Measurements from ENCODE around the gene VKORC1.

The VKORC1 gene

DNA sequence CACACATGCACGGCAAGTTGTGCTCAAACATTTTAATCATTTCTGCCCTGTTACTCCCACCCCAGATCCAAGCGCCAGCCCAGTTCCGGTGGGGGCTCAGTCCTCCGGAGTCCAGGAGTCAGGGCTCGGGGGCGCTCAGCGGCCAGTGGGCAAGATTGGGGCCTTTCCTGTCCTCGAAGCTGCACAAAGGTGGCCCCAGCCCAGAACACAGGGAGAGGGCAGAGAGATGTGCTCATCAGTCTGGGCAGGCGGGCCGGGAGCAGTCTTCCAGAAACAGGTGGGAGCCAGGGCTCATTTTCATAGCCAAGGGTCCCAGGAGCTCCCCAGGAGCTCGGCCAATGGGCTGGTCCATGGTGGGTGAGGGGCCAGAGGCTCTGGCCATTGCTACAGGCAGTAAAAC is 36.8 kb upstream of the VKORC1 start:
- DNase-seq, result no peak
- intact Hi-C loops (cut with DNase I), result no loop called here

DNA sequence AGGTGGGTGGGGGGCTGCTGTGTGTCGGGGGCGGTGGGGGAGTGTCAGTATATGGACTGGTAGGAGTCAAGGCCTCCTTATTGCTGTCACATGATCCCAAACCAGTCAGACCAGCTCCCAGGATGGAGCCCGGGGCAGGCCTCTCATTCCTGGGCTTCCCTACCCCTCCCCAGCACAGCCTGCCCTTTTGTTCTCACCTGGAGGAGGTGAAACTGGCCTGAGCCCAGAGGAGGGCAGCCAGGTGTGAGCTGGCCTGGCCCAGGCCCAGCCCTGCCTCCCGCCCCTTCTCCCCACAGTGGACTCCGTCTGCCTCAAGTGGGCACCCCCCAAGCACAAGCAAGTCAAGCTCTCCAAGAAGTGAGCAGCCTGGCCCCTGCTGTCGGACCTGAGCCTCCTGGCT is 36.3 kb upstream of the VKORC1 start:
- no peak for DNase-seq
- intact Hi-C loops (cut with DNase I), result no loop called here

- intact Hi-C loops (cut with DNase I), result no loop called here
- no peak for DNase-seq
Measured at GRCh38 chr16:31130336-31130891, 35.8 kb upstream of the VKORC1 start.

- DNase-seq, result peak in 17 of 42 donors; percentile 15 to 65 (median 45)
- intact Hi-C loops (cut with DNase I), result no loop called here
Measured at GRCh38 chr16:31129568-31130335, 35.2 kb upstream of the VKORC1 start.

- DNase-seq, result peak in 25 of 42 donors; percentile 16 to 74 (median 44)
- intact Hi-C loops (cut with DNase I), result no loop called here
Measured at GRCh38 chr16:31128711-31129567, 34.3 kb upstream of the VKORC1 start.

DNA sequence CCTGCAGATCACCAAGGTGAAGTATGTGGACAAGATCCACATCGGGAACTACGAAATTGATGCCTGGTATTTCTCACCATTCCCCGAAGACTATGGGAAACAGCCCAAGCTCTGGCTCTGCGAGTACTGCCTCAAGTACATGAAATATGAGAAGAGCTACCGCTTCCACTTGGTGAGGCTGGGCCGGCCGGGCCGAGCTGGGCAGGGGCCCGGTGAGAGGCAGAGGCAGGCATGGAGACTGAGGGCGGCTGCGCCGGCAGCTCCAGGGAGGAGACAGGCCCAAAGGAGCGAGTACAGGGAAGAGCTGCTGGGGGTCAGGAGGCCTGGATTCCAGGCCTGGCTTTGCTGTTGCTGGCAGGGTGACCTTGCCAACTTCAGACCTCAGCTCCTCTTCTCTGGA is 32.6 kb upstream of the VKORC1 start:
- intact Hi-C loops (cut with DNase I), result no loop called here
- no peak for DNase-seq

DNA sequence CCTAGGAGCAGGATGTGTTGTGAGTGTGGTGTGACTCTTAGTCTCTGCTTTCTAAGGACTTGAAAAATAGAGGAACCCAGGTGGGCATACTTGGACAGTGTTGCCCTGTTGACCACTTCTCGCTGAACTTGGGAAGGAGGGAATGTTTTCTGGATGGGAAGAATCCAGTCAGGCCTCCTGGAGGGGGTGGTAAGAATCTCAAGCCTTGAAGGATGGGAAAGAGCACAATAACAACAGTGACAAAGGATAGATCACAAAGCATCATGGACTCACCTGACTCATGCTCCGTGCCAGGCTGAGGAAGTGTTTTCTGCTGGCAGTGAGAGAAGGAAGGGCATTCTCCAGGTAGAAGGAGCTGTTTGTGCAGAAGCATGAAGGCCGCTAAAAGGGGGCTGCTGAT is 31.2 kb upstream of the VKORC1 start:
- no peak for DNase-seq
- intact Hi-C loops (cut with DNase I), result no loop called here

DNA sequence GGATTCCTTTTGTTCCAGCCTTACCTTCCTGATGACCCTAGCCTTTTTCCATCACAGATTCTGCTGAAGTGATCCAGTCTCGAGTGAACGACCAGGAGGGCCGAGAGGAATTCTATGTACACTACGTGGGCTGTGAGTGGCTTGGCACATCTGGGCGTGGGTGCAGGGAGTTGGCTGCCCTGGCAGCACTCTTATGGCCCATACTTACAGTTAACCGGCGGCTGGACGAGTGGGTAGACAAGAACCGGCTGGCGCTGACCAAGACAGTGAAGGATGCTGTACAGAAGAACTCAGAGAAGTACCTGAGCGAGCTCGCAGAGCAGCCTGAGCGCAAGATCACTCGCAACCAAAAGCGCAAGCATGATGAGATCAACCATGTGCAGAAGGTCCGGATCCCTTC is 25.5 kb upstream of the VKORC1 start:
- intact Hi-C loops (cut with DNase I), result no loop called here

GRCh38 chr16:31118223-31119155 is 23.9 kb upstream of the VKORC1 start:
- intact Hi-C loops (cut with DNase I), result no loop called here

More for the DNA sequence above, 25.5 kb upstream of the VKORC1 start:
- no peak for DNase-seq

DNA sequence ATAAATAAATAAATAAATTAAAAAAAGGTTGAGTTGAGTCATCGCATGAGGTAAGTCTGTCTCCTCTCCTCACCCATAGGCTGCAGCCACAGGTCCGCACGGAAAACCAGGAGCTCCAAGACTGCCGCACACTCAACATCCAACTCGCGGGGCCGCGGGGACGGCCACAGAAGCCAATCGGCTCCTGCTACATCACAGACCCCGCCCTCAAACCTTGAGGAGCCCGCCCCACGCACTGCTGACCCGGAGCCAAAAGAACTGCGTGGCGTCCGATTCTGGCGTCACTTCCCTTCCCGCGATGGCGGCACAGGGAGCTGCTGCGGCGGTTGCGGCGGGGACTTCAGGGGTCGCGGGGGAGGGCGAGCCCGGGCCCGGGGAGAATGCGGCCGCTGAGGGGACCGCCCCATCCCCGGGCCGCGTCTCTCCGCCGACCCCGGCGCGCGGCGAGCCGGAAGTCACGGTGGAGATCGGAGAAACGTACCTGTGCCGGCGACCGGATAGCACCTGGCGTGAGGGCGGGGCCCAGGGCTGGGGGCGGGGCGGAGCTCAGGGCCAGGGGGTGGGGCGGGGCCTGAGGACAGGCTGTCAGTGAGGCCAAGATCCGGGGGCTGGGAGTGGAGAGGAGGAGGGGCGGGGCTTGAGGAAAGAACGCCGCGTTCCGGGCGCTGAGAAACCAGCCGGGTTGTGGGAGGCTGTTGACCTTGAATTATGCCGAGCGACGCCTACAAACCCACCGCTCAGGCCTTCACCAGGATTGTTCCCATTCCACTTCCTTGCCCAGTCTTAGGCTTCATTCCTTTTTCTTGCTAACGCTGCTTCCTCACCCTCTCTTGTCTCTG is 23.0 kb upstream of the VKORC1 start, which contains the start of gene KAT8:
KAT8 (plus strand) TSS at position 281 of the 839 bp plus-strand sequence; CDS start at position 299, 18 bp downstream.
- DNase-seq, result peak; percentile 97 to 100 (median 99)
- intact Hi-C loops (cut with DNase I), result no loop called here

More at GRCh38 chr16:31118223-31119155, 23.9 kb upstream of the VKORC1 start:
- DNase-seq, result peak in 1 of 42 donors; percentile 32

GRCh38 chr16:31114468-31114867 is 19.9 kb upstream of the VKORC1 start:
- no peak for DNase-seq
- intact Hi-C loops (cut with DNase I), result no loop called here

DNA sequence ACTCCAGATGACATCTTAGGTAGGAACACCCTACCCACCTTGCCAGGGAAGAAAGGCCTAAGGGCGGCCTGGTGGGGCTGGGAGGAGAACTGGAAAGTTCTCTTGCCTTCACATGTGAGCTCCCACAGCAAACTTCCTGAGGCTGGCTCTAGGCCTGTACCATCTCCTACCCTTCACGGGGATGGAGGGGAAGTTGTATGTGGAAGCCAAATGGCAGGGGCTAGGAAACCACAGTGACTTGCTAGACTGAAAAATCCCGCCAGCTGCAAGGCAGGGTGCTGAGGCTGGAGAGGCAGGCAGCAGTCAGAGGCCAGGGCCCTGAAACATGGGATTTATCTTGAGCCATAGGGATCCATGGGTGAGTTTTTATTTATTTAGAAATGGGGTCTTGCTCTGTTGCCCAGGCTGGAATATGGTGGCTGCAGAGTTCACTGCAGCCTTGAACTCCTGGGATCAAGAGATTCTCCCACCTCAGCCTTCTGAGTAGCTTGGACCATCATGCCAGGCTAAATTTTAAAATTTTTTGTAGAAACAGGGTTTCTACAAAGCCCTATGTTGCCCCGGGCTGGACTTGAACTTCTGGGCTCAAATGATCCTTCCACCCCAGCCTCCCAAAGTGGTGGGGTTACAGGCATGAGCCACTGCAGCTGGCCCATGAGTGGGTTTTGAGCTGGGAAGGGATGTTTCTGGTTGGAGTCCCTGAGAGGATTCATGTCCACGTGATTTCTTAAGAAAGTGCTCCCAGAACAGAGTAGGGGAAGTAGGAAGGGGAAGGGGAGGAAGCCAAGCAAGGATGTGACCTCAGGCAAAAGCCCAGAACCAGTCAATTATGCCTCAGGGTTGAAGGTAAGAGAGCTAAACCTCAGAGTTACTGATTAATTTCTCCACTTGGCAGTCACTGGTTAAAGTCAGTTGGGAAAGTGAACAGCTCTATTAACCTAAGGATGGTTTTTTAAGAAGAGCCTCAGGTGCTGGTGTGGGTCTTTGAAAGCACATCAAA is 18.8 kb upstream of the VKORC1 start:
- DNase-seq, result peak in 1 of 42 donors; percentile 52
- intact Hi-C loops (cut with DNase I), result no loop called here

- intact Hi-C loops (cut with DNase I), result no loop called here
- DNase-seq, result no peak
Measured at GRCh38 chr16:31112711-31113110, 18.1 kb upstream of the VKORC1 start.

- no peak for DNase-seq
- intact Hi-C loops (cut with DNase I), result no loop called here
Measured at GRCh38 chr16:31111881-31112466, 17.4 kb upstream of the VKORC1 start.

GRCh38 chr16:31110106-31111034 is 15.8 kb upstream of the VKORC1 start:
- intact Hi-C loops (cut with DNase I), result no loop called here
- no peak for DNase-seq

All from head of caudate nucleus (tissue), 42 donors.